ENCODE measurements around the gene AP1S3. TPM values are rescaled to one million over a fixed set of nuclear protein-coding genes. Genes with fewer than 3 reads are reported as not detected.

AP1S3 gene
- 27.1 to 42.2 TPM (median 34.3 TPM) in 5 replicates for total RNA-seq (2022; extraction: Qiagen RNA extraction)

DNA sequence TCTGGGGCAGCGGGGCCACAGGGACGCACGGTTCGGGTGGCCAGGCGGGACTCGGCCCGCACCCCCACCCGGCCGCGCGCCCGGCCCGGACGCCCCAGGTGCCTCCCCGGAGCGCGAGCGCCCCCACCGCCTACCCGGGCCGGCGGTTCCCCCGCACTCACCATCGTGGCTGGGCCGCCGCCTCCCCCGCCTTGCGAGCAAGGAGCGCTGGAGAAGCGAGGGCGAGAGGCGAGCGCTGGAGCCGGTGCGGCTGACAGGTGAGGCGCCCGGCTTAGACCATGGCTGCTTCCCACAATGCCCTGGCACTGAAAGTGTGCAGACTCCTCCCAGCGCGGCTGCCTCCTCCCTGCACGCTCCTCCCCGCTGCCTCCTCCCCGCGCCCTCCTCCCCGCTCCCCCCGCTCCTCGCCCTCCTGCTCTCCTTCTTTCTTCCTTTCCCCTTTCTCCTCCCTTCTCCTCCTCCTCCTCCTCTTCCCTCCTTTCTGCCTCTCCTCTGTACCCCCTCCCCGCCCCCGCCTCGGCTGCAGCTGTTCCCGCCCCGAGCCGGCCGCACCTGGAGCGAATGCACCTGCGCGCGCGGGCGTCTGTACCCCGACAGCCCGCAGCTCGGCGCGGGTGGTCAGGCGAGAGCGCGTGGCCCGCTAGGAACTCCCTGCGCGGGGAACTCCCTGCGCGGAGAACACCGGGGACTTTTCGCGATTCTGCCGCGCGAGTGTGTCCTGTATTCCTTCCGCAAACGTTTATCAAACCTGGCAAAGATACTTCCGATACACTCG lies at the start of gene AP1S3:
AP1S3 (minus strand) TSS at position 296 of the 775 bp plus-strand sequence; CDS start at position 164, 132 bp downstream.

Other genes with a start within 250 kb of the AP1S3 start
- 0.98 to 1.4 TPM (median 1.1 TPM) in 5 replicates for gene SCG2, start 235.2 kb downstream of the AP1S3 start, total RNA-seq (2022; extraction: Qiagen RNA extraction)
- gene WDFY1, start 107.8 kb upstream of the AP1S3 start, total RNA-seq (2022; extraction: Qiagen RNA extraction) = 30.1 to 39.4 TPM (median 35.6 TPM) in 5 replicates
- gene MRPL44, start 119.9 kb upstream of the AP1S3 start, total RNA-seq (2022; extraction: Qiagen RNA extraction) = 45.8 to 52.4 TPM (median 47.5 TPM) in 5 replicates
- 153 to 174 TPM (median 157 TPM) in 5 replicates for gene SERPINE2, start 201.7 kb upstream of the AP1S3 start, total RNA-seq (2022; extraction: Qiagen RNA extraction)

Data from A549 treated with Mapracorat at 1 μM for 4 hours (cell line).